Choroid plexus epithelial cell (primary cell): ENCODE measurements around the gene PCBP2.
"Not testable (repeated sequence)": the region's sequence is repeated elsewhere in the genome, so short reads cannot be mapped to it uniquely, and the experiment has no call there.

Source experiments
- DNase-seq: peaks from one replicate; pipeline ENCODE4 v3.0.0-alpha.2; 2010; ENCODE audit warnings: low read depth
- H3K4me3 ChIP-seq: 2 replicates; pipeline ENCODE4 v1.5.1; 2011; ENCODE audit warnings: low read depth, mild to moderate bottlenecking, control low read depth, low read length, moderate library complexity
- CTCF ChIP-seq: conservative IDR thresholded peaks from 2 replicates; pipeline ENCODE4 v1.5.1; 2011; ENCODE audit warnings: low read depth, mild to moderate bottlenecking, control low read depth, inconsistent platforms, low read length, moderate library complexity

The PCBP2 gene

GRCh38 chr12:53418221-53418620, 33.7 kb upstream of the PCBP2 start:
- H3K4me3 ChIP-seq, result no peak overlapping the region
- no peak for TF ChIP-seq CTCF

DNA sequence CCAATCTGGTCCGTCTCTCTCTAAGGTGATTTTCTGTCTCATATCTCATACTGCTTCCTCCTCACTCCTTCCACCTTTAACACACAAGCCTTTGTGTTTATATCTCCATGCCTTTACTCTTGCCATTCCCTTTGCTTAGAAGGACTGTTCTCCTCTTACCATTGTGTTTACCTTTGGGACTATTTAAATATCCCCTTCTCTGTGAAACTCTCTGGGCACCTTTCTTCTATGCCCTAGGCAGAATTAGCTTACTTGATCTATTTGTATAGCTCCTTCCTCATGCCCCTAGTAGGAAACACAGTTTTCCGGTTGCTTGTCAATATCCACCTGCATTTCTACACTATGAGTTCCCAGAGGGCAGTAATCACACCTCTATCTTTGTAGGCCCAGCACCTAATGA, 32.1 kb upstream of the PCBP2 start:
- TF ChIP-seq CTCF, result no peak
- no peak for DNase-seq
- H3K4me3 ChIP-seq, result no peak overlapping the region

More at GRCh38 chr12:53418221-53418620, 33.7 kb upstream of the PCBP2 start:
- DNase-seq, result no peak

DNA sequence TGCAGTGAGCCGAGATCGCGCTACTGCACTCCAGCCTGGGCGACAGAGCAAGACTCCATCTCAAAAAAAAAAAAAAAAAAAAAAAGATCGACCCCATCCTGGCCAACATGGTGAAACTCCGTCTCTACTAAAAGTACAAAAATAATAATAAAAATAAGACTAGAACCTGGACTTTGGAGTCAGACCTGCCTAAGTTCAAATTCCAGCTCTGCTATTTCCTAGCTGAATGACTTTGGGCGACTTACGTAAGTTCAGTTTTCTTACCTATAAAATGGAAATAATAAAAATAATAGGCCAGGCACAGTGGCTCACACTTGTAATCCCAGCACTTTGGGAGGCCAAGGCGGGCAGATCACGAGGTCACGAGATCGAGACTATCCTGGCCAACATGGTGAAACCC, 29.7 kb upstream of the PCBP2 start:
- H3K4me3 ChIP-seq, DNase-seq: not testable (repeated sequence)

DNA sequence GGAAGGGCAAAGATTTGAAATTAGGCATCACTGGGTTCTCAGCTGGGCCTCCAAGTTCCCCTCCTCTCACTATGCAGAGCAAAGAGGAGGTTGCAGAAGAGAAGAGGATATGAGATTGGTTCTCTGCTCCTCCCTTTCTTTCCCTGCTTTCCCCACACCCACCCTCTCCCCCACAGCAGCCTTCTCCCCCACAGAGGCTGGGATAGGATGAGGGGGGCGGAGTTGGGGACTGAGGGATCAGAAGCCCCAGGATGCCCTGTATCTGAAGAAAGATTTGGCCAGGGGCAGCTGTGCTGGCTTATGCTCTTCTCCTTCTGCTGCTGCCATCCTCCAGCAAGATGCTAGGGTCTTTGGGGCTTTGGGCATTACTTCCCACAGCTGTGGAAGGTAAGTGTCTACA, 28.3 kb upstream of the PCBP2 start, which contains the start of gene AMHR2:
TSS of gene AMHR2 (plus strand) at position 259 of the 400 bp plus-strand sequence. CDS start at position 339, 80 bp downstream.
- TF ChIP-seq CTCF, result no peak
- DNase-seq, result no peak
- H3K4me3 ChIP-seq, result no peak within 1 kb of the TSS

DNA sequence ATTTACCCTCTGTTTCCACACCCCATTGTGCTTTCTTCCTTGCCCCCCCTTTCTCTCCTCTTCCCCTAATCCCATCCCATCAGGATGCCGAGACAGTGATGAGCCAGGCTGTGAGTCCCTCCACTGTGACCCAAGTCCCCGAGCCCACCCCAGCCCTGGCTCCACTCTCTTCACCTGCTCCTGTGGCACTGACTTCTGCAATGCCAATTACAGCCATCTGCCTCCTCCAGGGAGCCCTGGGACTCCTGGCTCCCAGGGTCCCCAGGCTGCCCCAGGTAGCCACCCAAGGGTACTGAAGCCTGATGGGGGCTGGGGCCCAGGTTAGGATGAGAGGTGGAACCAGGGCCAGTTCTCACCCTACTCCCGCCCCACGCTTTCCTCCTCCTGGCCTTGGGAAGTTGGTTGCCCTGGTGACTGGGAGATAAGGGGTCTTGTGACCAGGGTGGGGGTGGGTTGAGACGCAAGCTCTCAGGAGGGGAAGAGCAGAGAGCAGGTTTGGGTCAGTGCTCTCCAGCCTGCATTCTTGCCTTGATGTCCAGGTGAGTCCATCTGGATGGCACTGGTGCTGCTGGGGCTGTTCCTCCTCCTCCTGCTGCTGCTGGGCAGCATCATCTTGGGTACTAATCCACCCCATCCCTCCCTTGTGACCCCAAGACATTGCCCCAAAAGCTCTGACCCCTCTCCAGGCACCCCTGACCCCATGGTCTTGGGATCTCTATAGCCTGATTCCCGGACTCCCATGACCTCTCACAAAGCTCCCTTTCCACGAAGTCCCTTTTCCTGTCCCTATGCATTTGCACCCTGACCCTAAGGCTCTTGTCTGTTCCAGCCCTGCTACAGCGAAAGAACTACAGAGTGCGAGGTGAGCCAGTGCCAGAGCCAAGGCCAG, 27.0 kb upstream of the PCBP2 start:
- DNase-seq, result no peak
- no peak for TF ChIP-seq CTCF
- no peak overlapping the region for H3K4me3 ChIP-seq

GRCh38 chr12:53425515-53426150, 26.3 kb upstream of the PCBP2 start:
- H3K4me3 ChIP-seq, result no peak overlapping the region
- no peak for DNase-seq
- no peak for TF ChIP-seq CTCF

- H3K4me3 ChIP-seq, result no peak overlapping the region
- TF ChIP-seq CTCF, result no peak
- peak; percentile 77 for DNase-seq
Measured at GRCh38 chr12:53427905-53428594, 23.9 kb upstream of the PCBP2 start.
